Ascending aorta (tissue), 2 donors: ENCODE data around the gene DYNAP. TPM values are rescaled to one million over a fixed set of nuclear protein-coding genes. Genes with fewer than 3 reads are reported as not detected.

Source experiments
- DNase-seq, 2 donors: peaks; one replicate each; pipeline ENCODE4 v3.0.0-alpha.2; 2019; ENCODE audit warnings: low spot score in 2 of 2
- H3K27ac ChIP-seq, 2 donors: fragments of 200-600 bp; sonication (generic); one replicate each; pipeline ENCODE4 v1.5.1; 2016 to 2017; ENCODE audit warnings: mild to moderate bottlenecking in 1 of 2
- H3K27me3 ChIP-seq: fragments of 200-600 bp; sonication (generic); one replicate; pipeline ENCODE4 v1.5.1; 2017
- H3K36me3 ChIP-seq, 2 donors: fragments of 200-600 bp; sonication (generic); one replicate each; pipeline ENCODE4 v1.5.1; 2016
- H3K4me1 ChIP-seq, 2 donors: fragments of 200-600 bp; sonication (generic); one replicate each; pipeline ENCODE4 v1.5.1; 2016 to 2017; ENCODE audit warnings: mild to moderate bottlenecking in 1 of 2
- H3K4me3 ChIP-seq, 2 donors: fragments of 200-600 bp; sonication (generic); one replicate each; pipeline ENCODE4 v1.5.1; 2016 to 2017; ENCODE audit warnings: mild to moderate bottlenecking in 1 of 2
- H3K9me3 ChIP-seq, 2 donors: fragments of 200-600 bp; sonication (generic); one replicate each; pipeline ENCODE4 v1.5.1; 2016
- intact Hi-C: fragments of 100-400 bp; cut with DNase I; formaldehyde crosslinking; loops from one replicate; pipeline ENCODE4 v1.15.1; 2023
- total RNA-seq: library from RNA; depleted of rRNA; stranded (reverse); fragments of >200 nt; gene quantifications from one replicate; pipeline ENCODE4 v1.1.0, GENCODE V29; 2016
- TF ChIP-seq, protein P1 (sequence below), 3 experiments: fragments of 200-600 bp in 2 of 3; fragments of 450-650 bp in 1 of 3; sonication (generic) in 2 of 3; IDR thresholded peaks; one replicate each; pipeline ENCODE4 v1.5.1; 2016 to 2019; ENCODE audit warnings: antibody characterized with exemption in 3 of 3, mild to moderate bottlenecking in 1 of 3, moderate library complexity in 1 of 3

DYNAP gene
- not detected for total RNA-seq

DNA sequence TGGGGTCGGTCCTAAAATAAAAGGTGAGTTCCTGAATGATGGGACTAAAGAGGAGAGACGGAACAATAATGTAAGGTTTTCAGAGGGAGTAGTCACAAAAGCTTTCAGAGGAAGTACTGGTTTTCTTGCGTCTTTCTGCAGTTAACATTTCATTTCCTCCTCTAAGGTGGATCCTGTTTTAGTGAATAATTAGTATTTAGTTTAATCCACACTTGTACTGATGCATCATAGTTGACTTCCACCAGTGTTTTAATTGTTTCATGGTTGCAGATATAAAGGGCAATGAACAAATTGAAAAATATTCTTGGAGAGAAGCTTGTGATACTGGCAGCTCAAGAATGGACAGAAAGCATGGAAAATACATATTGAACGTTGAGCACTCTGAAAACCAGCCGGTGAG, at the start of gene DYNAP:
DYNAP (plus strand) TSS at position 301 of the 400 bp plus-strand sequence; CDS start at position 339, 38 bp downstream.
- no peak for DNase-seq
- intact Hi-C loops, result no loop called here
- Histone ChIP-seq H3K27me3 (no peaks in the 10 kb centered on the region), H3K9me3 (no peaks in the 10 kb centered on the region), H3K4me3 (no peak within 1 kb of the TSS), H3K36me3 (no peaks in the 10 kb centered on the region), H3K27ac (no peak within 1 kb of the TSS), H3K4me1 (no peaks in the 10 kb centered on the region)
- TF ChIP-seq, protein P1, sequence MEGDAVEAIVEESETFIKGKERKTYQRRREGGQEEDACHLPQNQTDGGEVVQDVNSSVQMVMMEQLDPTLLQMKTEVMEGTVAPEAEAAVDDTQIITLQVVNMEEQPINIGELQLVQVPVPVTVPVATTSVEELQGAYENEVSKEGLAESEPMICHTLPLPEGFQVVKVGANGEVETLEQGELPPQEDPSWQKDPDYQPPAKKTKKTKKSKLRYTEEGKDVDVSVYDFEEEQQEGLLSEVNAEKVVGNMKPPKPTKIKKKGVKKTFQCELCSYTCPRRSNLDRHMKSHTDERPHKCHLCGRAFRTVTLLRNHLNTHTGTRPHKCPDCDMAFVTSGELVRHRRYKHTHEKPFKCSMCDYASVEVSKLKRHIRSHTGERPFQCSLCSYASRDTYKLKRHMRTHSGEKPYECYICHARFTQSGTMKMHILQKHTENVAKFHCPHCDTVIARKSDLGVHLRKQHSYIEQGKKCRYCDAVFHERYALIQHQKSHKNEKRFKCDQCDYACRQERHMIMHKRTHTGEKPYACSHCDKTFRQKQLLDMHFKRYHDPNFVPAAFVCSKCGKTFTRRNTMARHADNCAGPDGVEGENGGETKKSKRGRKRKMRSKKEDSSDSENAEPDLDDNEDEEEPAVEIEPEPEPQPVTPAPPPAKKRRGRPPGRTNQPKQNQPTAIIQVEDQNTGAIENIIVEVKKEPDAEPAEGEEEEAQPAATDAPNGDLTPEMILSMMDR (IDR thresholded peaks at IDR 0.05), result no peak

GRCh38 chr18:54551590-54551989, 39.5 kb upstream of the DYNAP start:
- no peak for DNase-seq
- TF ChIP-seq, protein P1 (IDR thresholded peaks at IDR 0.05), result no peak
- Histone ChIP-seq H3K4me3 (no peak overlapping the region), H3K9me3 (no peaks in the 10 kb centered on the region), H3K27ac (no peak overlapping the region), H3K4me1 (no peaks in the 10 kb centered on the region), H3K36me3 (no peaks in the 10 kb centered on the region), H3K27me3 (no peaks in the 10 kb centered on the region)
- intact Hi-C loops, result loop anchor here (10.0 kb wide), 1 partner anchor 53 kb away; no protein-coding TSS in a partner anchor

DNA sequence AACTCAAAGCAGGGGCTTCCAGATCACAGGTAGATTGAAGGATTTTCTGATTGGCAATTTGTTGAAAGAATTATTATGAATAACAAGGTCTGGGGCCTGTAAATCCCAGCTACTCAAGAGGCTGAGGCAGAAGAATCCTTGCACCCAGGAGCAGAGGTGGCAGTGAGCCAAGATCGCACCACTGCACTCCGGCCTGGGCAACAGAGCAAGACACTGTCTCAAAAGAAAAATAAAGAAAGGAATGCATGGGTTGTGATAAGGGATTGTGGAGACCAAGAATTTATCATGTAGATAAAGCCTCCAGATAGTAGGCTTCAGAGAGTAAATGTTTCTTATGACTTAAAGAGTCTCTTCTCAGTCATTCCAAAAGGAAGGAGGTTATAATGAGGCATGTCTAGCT, 35.8 kb upstream of the DYNAP start:
- DNase-seq, result no peak
- TF ChIP-seq, protein P1 (IDR thresholded peaks at IDR 0.05), result no peak
- no peaks in the 10 kb centered on the region for H3K27me3 ChIP-seq

DNA sequence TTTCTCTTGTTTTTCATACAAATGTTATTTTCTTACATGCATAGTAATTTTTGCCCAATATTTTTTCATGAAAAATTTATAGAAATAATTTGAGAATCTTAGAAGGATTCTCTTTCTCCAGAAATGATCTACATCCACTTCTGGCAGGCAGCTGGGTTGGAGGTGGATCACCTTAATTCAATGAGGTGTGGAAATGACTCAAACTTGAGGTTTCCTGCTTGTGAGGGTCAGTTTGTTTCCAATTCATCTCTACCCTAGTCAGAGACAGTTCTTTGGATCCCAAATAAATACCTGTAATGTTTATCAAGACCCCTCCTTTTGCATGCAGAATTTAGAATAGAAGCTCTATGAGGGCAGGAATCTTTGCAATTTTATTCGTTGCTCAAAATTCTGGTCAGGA, 35.0 kb upstream of the DYNAP start:
- Histone ChIP-seq H3K4me3 (no peak overlapping the region), H3K27me3 (no peaks in the 10 kb centered on the region), H3K36me3 (no peaks in the 10 kb centered on the region), H3K27ac (no peak overlapping the region), H3K4me1 (no peaks in the 10 kb centered on the region), H3K9me3 (no peaks in the 10 kb centered on the region)
- TF ChIP-seq, protein P1 (IDR thresholded peaks at IDR 0.05), result no peak
- intact Hi-C loops, result loop anchor here (10.0 kb wide), 1 partner anchor 49 kb away; no protein-coding TSS in a partner anchor
- no peak for DNase-seq

More for the DNA sequence above, 35.8 kb upstream of the DYNAP start:
- H3K9me3 ChIP-seq, result no peaks in the 10 kb centered on the region
- H3K4me1 ChIP-seq, result no peaks in the 10 kb centered on the region
- H3K27ac ChIP-seq, result no peak overlapping the region
- no peaks in the 10 kb centered on the region for H3K36me3 ChIP-seq
- intact Hi-C loops, result loop anchor here (10.0 kb wide), 1 partner anchor 50 kb away; no protein-coding TSS in a partner anchor
- no peak overlapping the region for H3K4me3 ChIP-seq

DNA sequence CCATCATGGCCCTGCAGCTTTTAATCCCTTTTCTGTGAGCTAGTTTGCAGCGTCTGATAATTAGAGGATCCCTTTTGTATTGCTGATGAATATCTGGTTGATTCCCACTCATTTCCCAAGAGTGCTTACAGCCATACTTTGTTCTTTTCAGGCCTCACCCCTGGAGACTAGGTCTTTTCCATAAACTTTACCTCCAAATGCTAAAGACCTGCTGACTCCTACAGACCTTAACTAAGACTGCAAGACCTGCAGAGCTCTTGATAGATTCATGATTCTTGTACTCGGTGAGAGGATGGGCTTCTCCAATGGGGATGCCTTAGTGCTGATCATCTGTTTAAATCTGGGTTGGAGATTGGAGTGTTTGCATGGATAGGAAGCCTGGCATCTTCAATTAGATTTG, 33.1 kb upstream of the DYNAP start:
- Histone ChIP-seq H3K4me3 (no peak overlapping the region), H3K36me3 (no peaks in the 10 kb centered on the region), H3K27ac (no peak overlapping the region), H3K4me1 (no peaks in the 10 kb centered on the region), H3K27me3 (no peaks in the 10 kb centered on the region), H3K9me3 (no peaks in the 10 kb centered on the region)
- intact Hi-C loops, result loop anchor here (10.0 kb wide), 1 partner anchor 47 kb away; no protein-coding TSS in a partner anchor
- TF ChIP-seq, protein P1 (IDR thresholded peaks at IDR 0.05), result no peak
- DNase-seq, result no peak
